ENCODE measurements around the gene C4orf51.

C4orf51 gene

DNA sequence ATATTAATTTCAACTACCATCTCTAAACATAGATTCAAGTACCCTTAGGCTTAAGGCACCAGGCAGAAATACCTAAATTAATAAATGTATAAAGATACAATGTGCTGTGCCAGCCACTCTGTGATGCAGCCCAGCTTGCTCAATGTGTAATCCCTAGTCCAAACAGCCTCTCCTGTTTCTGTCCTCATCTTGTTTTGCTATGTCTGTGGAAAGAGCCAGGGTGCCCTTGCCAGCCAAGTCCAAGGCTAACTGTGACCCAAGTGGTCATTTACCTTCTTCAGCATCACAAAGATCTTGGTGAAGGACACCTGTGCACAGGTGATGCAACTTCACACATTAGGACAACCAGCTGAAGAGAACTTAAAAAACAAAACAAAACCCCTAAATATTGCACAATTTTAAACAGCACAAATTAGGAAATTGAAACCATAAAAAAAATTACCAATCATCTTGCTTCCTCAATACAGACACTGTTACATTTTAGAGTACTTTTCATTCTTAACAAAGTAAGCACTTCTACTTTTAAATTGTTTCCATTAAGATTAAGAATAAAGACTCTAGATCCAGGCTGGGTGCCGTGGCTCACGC, 89.6 kb downstream of the C4orf51 start:
- in situ Hi-C loops (cut with MboI; ENCODE audit: low pct_unique_long_range_greater_than_20kb, low sequenced_read_pairs, unreplicated experiment): no loop called here
- DNase-seq (ENCODE audit: low spot score): no peak
- TF ChIP-seq, protein P1, sequence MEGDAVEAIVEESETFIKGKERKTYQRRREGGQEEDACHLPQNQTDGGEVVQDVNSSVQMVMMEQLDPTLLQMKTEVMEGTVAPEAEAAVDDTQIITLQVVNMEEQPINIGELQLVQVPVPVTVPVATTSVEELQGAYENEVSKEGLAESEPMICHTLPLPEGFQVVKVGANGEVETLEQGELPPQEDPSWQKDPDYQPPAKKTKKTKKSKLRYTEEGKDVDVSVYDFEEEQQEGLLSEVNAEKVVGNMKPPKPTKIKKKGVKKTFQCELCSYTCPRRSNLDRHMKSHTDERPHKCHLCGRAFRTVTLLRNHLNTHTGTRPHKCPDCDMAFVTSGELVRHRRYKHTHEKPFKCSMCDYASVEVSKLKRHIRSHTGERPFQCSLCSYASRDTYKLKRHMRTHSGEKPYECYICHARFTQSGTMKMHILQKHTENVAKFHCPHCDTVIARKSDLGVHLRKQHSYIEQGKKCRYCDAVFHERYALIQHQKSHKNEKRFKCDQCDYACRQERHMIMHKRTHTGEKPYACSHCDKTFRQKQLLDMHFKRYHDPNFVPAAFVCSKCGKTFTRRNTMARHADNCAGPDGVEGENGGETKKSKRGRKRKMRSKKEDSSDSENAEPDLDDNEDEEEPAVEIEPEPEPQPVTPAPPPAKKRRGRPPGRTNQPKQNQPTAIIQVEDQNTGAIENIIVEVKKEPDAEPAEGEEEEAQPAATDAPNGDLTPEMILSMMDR (IDR thresholded peaks at IDR 0.05; ENCODE audit: extremely low read depth, insufficient read depth, missing control alignments): no peak

DNA sequence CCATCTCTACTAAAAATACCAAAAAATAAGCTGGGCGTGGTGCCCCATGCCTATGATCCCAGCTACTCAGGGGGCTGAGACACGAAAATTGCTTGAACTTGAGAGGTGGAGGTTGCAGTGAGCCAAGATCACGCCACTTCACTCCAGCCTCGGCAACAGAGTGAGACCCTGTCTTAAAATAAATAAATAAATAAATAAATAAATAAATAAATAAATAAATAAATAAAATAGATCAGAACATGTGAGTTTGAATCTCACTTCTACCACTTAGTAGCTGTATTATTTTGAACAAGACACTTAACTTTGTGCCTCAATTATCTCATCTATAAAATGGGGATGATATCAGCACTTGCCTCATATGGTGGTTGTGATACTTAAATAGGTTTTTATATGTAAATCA, 90.2 kb downstream of the C4orf51 start:
- DNase-seq (ENCODE audit: low spot score): no peak
- in situ Hi-C loops (cut with MboI; ENCODE audit: low pct_unique_long_range_greater_than_20kb, low sequenced_read_pairs, unreplicated experiment): no loop called here
- TF ChIP-seq, protein P1 (IDR thresholded peaks at IDR 0.05; ENCODE audit: extremely low read depth, insufficient read depth, missing control alignments): no peak

DNA sequence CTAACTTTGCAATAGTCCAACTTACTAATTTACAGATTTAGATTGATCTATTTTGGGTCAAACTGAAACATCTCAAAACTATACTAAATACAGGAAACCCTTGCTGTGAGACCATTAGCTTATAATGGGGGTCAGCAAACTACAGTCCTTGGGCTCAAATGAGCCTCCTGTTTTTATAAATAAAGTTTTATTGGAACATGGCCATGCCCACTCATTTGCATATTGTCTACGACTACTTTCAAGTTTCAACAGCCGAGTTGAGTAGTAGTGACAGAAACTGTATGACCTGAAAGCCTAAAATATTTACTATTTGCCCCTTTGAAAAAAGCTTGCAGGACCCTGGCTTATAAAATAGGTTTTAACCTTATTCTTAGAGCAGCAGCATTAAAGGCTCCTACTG, 92.4 kb downstream of the C4orf51 start:
- TF ChIP-seq, protein P1 (IDR thresholded peaks at IDR 0.05; ENCODE audit: extremely low read depth, insufficient read depth, missing control alignments): no peak
- no peak for DNase-seq (ENCODE audit: low spot score)
- in situ Hi-C loops (cut with MboI; ENCODE audit: low pct_unique_long_range_greater_than_20kb, low sequenced_read_pairs, unreplicated experiment): no loop called here

DNA sequence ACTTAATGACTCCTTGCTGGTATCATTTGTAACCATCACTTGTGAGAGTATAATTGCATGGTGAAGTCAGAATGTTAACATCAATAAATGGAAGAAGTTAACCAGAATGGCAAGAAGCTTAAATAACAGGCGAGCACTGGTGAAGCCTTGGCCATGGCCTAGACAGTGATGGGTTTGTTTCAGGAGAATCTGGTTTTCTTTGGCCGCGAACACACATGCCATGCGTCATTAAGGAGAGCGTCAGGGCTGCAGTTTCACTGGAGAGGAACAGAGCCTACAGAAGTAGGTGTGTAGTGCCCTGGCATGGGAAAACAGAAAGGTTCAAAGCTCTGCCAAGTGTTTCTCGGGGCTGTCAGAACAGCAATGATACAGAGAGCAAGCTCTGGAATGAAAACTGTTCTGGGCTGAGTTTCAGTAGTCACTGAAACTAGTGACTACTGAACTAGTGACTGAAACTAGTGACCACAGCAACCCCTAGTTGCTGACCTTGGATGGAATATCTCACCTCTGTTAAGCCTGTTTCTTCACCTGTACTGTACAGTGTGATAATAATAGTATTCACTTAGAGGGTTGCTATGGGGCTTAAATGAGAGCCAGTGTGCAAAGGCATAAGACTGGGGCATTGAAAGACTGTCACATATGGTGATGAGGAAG, 93.8 kb downstream of the C4orf51 start:
- in situ Hi-C loops (cut with MboI; ENCODE audit: low pct_unique_long_range_greater_than_20kb, low sequenced_read_pairs, unreplicated experiment): no loop called here
- DNase-seq (ENCODE audit: low spot score): no peak
- TF ChIP-seq, protein P1 (IDR thresholded peaks at IDR 0.05; ENCODE audit: extremely low read depth, insufficient read depth, missing control alignments): no peak

DNA sequence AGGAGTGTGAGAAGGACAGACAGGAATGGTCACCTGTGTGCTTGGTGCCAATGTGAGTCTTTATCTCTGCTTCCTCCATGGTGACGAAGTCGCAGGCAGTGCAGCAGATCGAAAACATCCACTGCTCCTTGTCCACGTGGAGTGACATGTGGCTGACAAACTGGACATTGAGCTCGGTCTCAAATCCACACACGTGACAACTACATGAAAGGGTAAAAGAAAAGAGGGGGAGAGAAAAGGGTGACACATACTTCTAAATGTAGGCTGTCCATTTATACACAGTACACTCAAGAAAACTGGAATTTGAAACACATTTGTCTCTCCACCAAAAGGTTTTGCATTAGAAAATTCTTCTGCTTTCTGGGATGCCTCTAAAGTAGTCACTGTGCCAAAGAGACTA, 94.5 kb downstream of the C4orf51 start:
- in situ Hi-C loops (cut with MboI; ENCODE audit: low pct_unique_long_range_greater_than_20kb, low sequenced_read_pairs, unreplicated experiment): no loop called here
- no peak for DNase-seq (ENCODE audit: low spot score)
- TF ChIP-seq, protein P1 (IDR thresholded peaks at IDR 0.05; ENCODE audit: extremely low read depth, insufficient read depth, missing control alignments): no peak

DNA sequence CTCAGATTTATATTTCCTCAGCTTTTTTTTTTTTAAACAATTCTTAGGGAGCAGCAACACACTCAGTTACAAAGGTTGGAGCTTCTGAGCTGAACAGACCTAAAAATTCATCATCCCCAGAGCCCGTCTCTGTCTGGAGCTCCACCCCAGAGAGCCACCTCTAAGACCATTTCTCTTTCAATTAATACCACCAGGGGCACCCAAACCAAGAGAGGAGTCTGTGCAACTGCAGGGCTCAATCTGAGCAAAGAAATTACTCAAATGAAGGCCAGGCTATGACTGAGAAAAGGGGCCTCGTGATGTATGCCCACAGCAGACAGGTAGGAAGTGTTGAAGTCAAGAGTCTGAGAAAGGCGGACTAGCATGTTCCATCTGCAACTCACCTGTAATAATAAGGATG, 95.5 kb downstream of the C4orf51 start:
- DNase-seq (ENCODE audit: low spot score): no peak
- TF ChIP-seq, protein P1 (IDR thresholded peaks at IDR 0.05; ENCODE audit: extremely low read depth, insufficient read depth, missing control alignments): no peak
- in situ Hi-C loops (cut with MboI; ENCODE audit: low pct_unique_long_range_greater_than_20kb, low sequenced_read_pairs, unreplicated experiment): no loop called here
